K562 (cell line): ENCODE measurements around the gene PDE6D. TPM values are rescaled to one million over a fixed set of nuclear protein-coding genes. Genes with fewer than 3 reads are reported as not detected.

Experiments used
- BRF2 ChIP-seq: IDR thresholded peaks from 3 replicates; pipeline ENCODE4 v1.6.1; 2011; ENCODE audit warnings: borderline replicate concordance, mild to moderate bottlenecking; ENCODE audit not compliant: insufficient read length, insufficient read depth
- CBX2 ChIP-seq: fragments of 200-600 bp; sonication (generic); IDR thresholded peaks from one replicate; pipeline ENCODE4 v1.6.1; 2012; ENCODE audit warnings: mild to moderate bottlenecking, low read length, inconsistent platforms; ENCODE audit not compliant: insufficient read depth, poor library complexity, severe bottlenecking
- CBX8 ChIP-seq: fragments of 200-600 bp; sonication (generic); IDR thresholded peaks from 2 replicates; pipeline ENCODE4 v1.6.1; 2012; ENCODE audit warnings: borderline replicate concordance, mixed run types, low read depth, mild to moderate bottlenecking, moderate library complexity, mixed read lengths, low read length, control low read depth, inconsistent platforms; ENCODE audit not compliant: poor library complexity, severe bottlenecking; ENCODE audit errors: extremely low read depth
- DEAF1 ChIP-seq: fragments of 450-650 bp; formaldehyde crosslinking; IDR thresholded peaks from 2 replicates; pipeline ENCODE4 v1.4.0; 2020; ENCODE audit warnings: mild to moderate bottlenecking, moderate library complexity
- HMG20A ChIP-seq: fragments of 450-650 bp; formaldehyde crosslinking; conservative IDR thresholded peaks from 2 replicates; pipeline ENCODE4 v1.4.0; 2020; ENCODE audit warnings: mild to moderate bottlenecking, mixed read lengths
- KAT7 ChIP-seq: sonication (generic); formaldehyde crosslinking; IDR thresholded peaks from 2 replicates; pipeline ENCODE4 v1.8.0; 2022; ENCODE audit warnings: missing genetic modification reagents, mild to moderate bottlenecking, borderline replicate concordance
- MCM2 ChIP-seq: fragments of 450-650 bp; IDR thresholded peaks from 2 replicates; pipeline ENCODE4 v1.6.1; 2017; ENCODE audit warnings: low read depth, mild to moderate bottlenecking
- PBX2 ChIP-seq, 2 experiments: IDR thresholded peaks in 1 of 2; conservative IDR thresholded peaks in 1 of 2; 2 replicates each; pipeline ENCODE4 v1.6.1; 2016; ENCODE audit warnings: low read depth in 2 of 2, mild to moderate bottlenecking in 1 of 2, missing compliant biosample characterization in 1 of 2, missing genetic modification characterization in 1 of 2, moderate library complexity in 1 of 2
- SIX5 ChIP-seq, 2 experiments: IDR thresholded peaks; 2 replicates each; pipeline ENCODE4 v1.6.1; 2011; ENCODE audit warnings: low read length in 2 of 2, borderline replicate concordance in 1 of 2, low read depth in 1 of 2, mild to moderate bottlenecking in 1 of 2, moderate library complexity in 1 of 2; ENCODE audit not compliant: insufficient read depth in 1 of 2
- USF1 ChIP-seq: sonication (generic); formaldehyde crosslinking; IDR thresholded peaks from 2 replicates; pipeline ENCODE4 v1.9.0; 2022; ENCODE audit warnings: mild to moderate bottlenecking, missing genetic modification reagents
- ZBTB7A ChIP-seq: IDR thresholded peaks from 2 replicates; pipeline ENCODE4 v1.6.1; 2011; ENCODE audit warnings: low read depth, mild to moderate bottlenecking, low read length, moderate library complexity, borderline replicate concordance; ENCODE audit not compliant: control insufficient read depth
- ZNF609 ChIP-seq: sonication (generic); formaldehyde crosslinking; IDR thresholded peaks from 2 replicates; pipeline ENCODE4 v1.8.1; 2023; ENCODE audit warnings: missing genetic modification reagents, mild to moderate bottlenecking, borderline replicate concordance
- polyA plus RNA-seq, 8 experiments: library from polyadenylated mRNA; depleted of rRNA in 4 of 8; stranded (reverse) in 5 of 8; unstranded in 3 of 8; fragments of >200 nt; fragmentation: Nextera tagmentation in 2 of 8; fragmentation: Illumina TruSeq in 1 of 8; extraction: Ambion mirVana in 2 of 8; extraction: Trizol in 1 of 8; gene quantifications; 2 replicates each; pipeline versions ENCODE4 v1.2.1 to v1.2.3, GENCODE V29; 2011 to 2014; ENCODE audit warnings: inconsistent platforms in 1 of 8, missing spikeins in 1 of 8
- total RNA-seq, 7 experiments: library from RNA; depleted of rRNA in 6 of 7; stranded (reverse); fragments of >200 nt in 6 of 7; fragmentation: Illumina TruSeq in 2 of 7; extraction: Trizol in 2 of 7; gene quantifications; 2 replicates each; pipeline versions ENCODE4 v1.2.1 to v1.2.3, GENCODE V29; 2011 to 2021; ENCODE audit warnings: low replicate concordance in 1 of 7

The PDE6D gene
- total and polyA plus RNA-seq, 9 of the 15 experiments (the other 6 are each of a cell fraction or from before 2014, with no cell fraction given) = 0.65 to 11.6 (median 7.0) TPM

- no peak for TF ChIP-seq HMG20A
- peak; percentile 96 to 99 for TF ChIP-seq SIX5 (IDR thresholded peaks at IDR 0.05; ENCODE audit: borderline replicate concordance in 1 of 2, insufficient read depth in 1 of 2, low read depth in 1 of 2, low read length in 2 of 2)
- no peak for TF ChIP-seq MCM2
- no peak for TF ChIP-seq USF1 (CRISPR knock-in tag)
- no peak for TF ChIP-seq ZNF609 (CRISPR knock-in tag)
- no peak for TF ChIP-seq CBX2
- TF ChIP-seq CBX8 = no peak
- TF ChIP-seq DEAF1 (CRISPR knock-in tag) = no peak
- 0 out of 2 replicates have a peak, but pooled peaks have one; percentile 5 for TF ChIP-seq ZBTB7A
- TF ChIP-seq BRF2 = no peak
- no peak for TF ChIP-seq KAT7 (CRISPR knock-in tag)
- TF ChIP-seq PBX2 (CRISPR knock-in tag; IDR thresholded peaks at IDR 0.05; ENCODE audit: low read depth) = peak; percentile 87
- peak; percentile 98 for TF ChIP-seq PBX2 (tag; conservative IDR thresholded peaks at IDR 0.05; ENCODE audit: low read depth)
Observed at GRCh38 chr2:231780909-231781797, at the start of gene PDE6D (continued).
